ENCODE results near the gene ANKS1A. TPM values are rescaled to one million over a fixed set of nuclear protein-coding genes. Genes with fewer than 3 reads are reported as not detected.
"Not testable (repeated sequence)": the region's sequence is repeated elsewhere in the genome, so short reads cannot be mapped to it uniquely, and the experiment has no call there.

Gene ANKS1A
- total RNA-seq, 2 experiments from 2014 or later, result 6.0 to 6.7 TPM

DNA sequence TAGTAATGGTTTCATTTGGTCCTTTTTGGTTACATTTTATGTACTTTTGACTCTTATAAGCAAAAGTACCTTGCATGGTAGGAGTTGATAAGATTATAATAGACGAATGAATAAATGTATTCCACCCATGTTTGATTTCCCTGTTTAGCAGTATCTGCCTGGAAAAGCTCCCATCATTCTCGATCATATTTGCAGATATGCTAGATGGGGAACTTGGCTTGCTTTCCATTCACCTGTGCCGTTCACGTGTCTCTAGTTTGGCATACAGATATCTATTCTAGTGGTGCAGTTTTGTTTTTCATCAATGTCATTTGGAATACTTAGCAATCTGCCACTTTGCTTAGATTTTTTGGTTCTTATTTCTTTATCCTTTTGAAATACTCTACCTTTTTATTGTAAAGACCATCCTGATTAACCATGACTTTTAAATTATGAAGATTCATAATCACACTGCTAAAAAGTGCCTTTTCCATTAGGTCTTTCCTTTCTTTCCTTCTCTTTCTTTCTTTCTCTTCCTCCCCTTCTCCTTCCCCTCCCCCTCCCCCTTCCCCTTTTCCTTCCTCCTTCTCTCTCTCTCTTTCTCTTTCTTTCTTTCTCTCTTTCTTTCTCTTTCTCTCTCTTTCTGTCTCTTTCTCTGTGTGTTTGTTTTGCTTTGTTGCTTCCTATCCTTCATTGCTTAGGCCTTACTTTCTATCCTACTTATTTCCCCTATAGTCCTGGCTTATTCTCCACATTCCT is 40.4 kb downstream of the ANKS1A start:
- no peak overlapping the region for H3K4me3 Mint-ChIP-seq
- no peak overlapping the region for H3K27ac Mint-ChIP-seq
- ATAC-seq, result no peak
- intact Hi-C loops (cut with micrococcal nuclease), result no loop called here
- H3K4me1 Mint-ChIP-seq (ENCODE audit: low read depth), result peaks cover 2% of the 10 kb centered on the region
- no peaks in the 10 kb centered on the region for H3K36me3 Mint-ChIP-seq (ENCODE audit: low read depth)
- H3K9me3 Mint-ChIP-seq, result no peaks in the 10 kb centered on the region
- POLR2A ChIA-PET, result no interaction called here
- H3K27me3 Mint-ChIP-seq, result no peaks in the 10 kb centered on the region
- TF ChIP-seq, protein P1, sequence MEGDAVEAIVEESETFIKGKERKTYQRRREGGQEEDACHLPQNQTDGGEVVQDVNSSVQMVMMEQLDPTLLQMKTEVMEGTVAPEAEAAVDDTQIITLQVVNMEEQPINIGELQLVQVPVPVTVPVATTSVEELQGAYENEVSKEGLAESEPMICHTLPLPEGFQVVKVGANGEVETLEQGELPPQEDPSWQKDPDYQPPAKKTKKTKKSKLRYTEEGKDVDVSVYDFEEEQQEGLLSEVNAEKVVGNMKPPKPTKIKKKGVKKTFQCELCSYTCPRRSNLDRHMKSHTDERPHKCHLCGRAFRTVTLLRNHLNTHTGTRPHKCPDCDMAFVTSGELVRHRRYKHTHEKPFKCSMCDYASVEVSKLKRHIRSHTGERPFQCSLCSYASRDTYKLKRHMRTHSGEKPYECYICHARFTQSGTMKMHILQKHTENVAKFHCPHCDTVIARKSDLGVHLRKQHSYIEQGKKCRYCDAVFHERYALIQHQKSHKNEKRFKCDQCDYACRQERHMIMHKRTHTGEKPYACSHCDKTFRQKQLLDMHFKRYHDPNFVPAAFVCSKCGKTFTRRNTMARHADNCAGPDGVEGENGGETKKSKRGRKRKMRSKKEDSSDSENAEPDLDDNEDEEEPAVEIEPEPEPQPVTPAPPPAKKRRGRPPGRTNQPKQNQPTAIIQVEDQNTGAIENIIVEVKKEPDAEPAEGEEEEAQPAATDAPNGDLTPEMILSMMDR (IDR thresholded peaks at IDR 0.05), result no peak
- no peak for DNase-seq
- CTCF ChIA-PET, result no interaction called here

DNA sequence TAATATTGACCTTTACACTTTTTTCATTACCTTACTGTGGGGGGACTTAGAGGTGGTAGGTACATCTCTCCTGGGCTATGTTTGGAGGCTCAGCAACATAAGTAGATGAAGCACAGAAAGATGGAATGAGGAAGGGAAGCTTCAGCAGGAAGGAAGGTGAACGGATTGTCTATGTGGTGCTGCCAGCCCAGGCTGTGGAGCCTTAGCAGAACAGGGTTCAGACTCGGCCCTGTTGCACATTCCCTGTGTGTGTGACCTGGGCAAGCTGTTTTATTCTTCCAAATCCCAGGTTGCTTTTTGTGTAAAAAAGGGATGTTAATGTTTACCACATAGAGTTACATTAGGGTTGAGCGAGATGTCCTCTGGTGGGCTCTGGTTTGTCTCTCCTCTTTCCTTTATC is 41.2 kb downstream of the ANKS1A start:
- ChIA-PET POLR2A (no interaction called here), CTCF (no interaction called here)
- H3K9me3 Mint-ChIP-seq, result no peaks in the 10 kb centered on the region
- H3K36me3 Mint-ChIP-seq (ENCODE audit: low read depth), result no peaks in the 10 kb centered on the region
- intact Hi-C loops (cut with micrococcal nuclease), result no loop called here
- H3K27me3 Mint-ChIP-seq, result no peaks in the 10 kb centered on the region
- ATAC-seq (no peak), DNase-seq (no peak)
- TF ChIP-seq, protein P1 (IDR thresholded peaks at IDR 0.05), result no peak
- H3K27ac Mint-ChIP-seq, result no peak overlapping the region
- no peak overlapping the region for H3K4me3 Mint-ChIP-seq
- H3K4me1 Mint-ChIP-seq (ENCODE audit: low read depth), result peaks cover 2% of the 10 kb centered on the region

DNA sequence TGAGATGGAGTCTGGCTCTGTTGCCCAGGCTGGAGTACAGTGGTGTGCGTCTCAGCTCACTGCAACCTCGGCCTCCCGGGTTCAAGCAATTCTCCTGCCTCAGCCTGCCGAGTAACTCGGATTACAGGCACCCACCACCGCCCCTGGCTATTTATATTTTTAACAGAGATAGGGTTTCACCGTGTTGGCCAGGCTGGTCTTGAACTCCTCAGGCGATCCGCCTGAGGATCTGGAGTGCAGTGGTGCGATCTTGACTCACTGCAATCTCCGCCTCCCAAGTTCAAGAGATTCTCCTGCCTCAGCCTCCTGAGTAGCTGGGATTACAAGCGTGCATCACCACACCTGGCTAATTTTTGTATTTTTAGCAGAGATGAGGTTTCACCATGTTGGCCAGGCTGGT is 43.1 kb downstream of the ANKS1A start:
- CTCF ChIA-PET, result interaction anchor here (1.6 kb wide), 1 partner anchor 54 kb away, joined by 4 read pairs; no protein-coding TSS in a partner anchor

DNA sequence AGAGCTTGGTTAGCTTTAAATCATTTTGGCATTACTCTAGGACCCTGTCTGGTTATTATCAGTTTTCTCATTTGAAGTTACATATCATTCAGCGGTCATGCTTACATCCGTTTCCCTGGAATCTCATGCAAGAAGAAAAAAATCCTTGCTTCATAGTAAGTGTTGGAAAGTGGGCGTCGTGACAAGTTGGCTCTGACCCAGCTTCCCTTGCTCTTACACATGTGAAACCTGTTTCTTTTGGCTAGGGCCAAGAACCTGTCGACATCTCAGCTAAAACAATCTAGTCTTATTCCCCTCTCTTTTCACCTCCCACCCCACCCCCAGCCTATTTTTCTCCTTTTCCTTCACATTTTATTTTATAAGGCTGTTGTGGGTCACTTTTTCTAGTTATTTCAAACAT is 45.5 kb downstream of the ANKS1A start:
- H3K9me3 Mint-ChIP-seq, result no peaks in the 10 kb centered on the region
- ATAC-seq, result no peak
- H3K27ac Mint-ChIP-seq, result no peak overlapping the region
- DNase-seq, result no peak
- no peak overlapping the region for H3K4me3 Mint-ChIP-seq
- H3K36me3 Mint-ChIP-seq (ENCODE audit: low read depth), result no peaks in the 10 kb centered on the region
- H3K4me1 Mint-ChIP-seq (ENCODE audit: low read depth), result peaks cover 2% of the 10 kb centered on the region
- TF ChIP-seq, protein P1 (IDR thresholded peaks at IDR 0.05), result no peak
- H3K27me3 Mint-ChIP-seq, result no peaks in the 10 kb centered on the region
- ChIA-PET POLR2A (interaction anchor here (1.2 kb wide), 1 partner anchor 12 kb away, joined by 3 read pairs; no protein-coding TSS in a partner anchor), CTCF (interaction anchor here (0.9 to 1.0 kb wide), 2 partner anchors 52 to 306 kb away, joined by 3 read pairs; no protein-coding TSS in a partner anchor)
- intact Hi-C loops (cut with micrococcal nuclease), result no loop called here

More for the DNA sequence above, 43.1 kb downstream of the ANKS1A start:
- DNase-seq; ATAC-seq; H3K4me3 Mint-ChIP-seq; intact Hi-C loops (cut with micrococcal nuclease); H3K27me3 Mint-ChIP-seq; H3K27ac Mint-ChIP-seq; H3K9me3 Mint-ChIP-seq; H3K36me3 Mint-ChIP-seq (ENCODE audit: low read depth); H3K4me1 Mint-ChIP-seq (ENCODE audit: low read depth): not testable (repeated sequence)
- POLR2A ChIA-PET, result interaction anchor here (0.6 kb wide), 1 partner anchor 170 kb away, joined by 3 read pairs; no protein-coding TSS in a partner anchor

DNA sequence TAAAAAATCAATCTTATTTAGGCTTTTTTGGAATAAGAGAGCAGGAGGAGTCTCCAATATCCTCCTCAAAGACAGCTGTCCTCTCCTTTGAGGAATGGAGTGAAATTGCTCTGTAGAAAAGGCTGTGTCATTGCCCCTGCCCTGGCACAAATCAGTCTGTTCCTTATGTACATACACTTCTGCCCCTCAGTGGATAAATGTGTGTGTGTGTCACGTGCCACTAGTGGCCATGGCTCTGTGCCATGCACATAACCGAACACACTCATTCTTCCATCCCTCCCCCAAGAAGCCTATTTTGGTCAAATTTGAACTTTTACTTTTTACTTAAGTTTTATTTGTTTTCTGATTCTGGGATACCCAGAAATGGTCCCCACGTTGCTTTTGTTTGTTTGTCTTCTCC is 49.2 kb downstream of the ANKS1A start:
- TF ChIP-seq, protein P1 (IDR thresholded peaks at IDR 0.05), result no peak
- Mint-ChIP-seq H3K4me3 (no peak overlapping the region), H3K4me1 (ENCODE audit: low read depth) (no peaks in the 10 kb centered on the region), H3K36me3 (ENCODE audit: low read depth) (peaks cover 5% of the 10 kb centered on the region), H3K27ac (no peak overlapping the region), H3K27me3 (no peaks in the 10 kb centered on the region), H3K9me3 (no peaks in the 10 kb centered on the region)
- no peak for ATAC-seq
- CTCF ChIA-PET, result no interaction called here
- DNase-seq, result no peak
- intact Hi-C loops (cut with micrococcal nuclease), result no loop called here
- POLR2A ChIA-PET, result no interaction called here

Data from activated CD8-positive, alpha-beta T cell treated with anti-CD3 and anti-CD28 coated beads for 36 hours (primary cell).